ENCODE measurements around the gene PTPRR.

DNA sequence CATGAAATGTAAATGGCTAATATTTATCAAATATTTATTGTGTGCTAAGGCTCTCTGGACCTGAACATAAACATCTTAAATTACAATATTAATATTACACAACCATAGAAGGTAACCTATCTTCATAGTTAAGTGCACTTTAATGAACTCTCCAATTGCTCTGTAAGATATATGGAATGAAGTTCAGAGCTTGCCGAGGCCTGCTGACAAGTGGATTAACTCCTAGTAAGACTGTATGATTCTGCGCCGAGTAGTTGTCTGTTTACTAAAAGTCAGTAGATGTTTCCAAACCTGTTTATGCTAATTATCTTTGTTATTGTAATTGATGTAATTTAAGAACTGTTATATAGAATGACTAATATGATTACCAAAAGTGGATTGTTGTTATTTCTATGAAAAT is 77.2 kb downstream of the PTPRR start:
- TF ChIP-seq, protein P1, sequence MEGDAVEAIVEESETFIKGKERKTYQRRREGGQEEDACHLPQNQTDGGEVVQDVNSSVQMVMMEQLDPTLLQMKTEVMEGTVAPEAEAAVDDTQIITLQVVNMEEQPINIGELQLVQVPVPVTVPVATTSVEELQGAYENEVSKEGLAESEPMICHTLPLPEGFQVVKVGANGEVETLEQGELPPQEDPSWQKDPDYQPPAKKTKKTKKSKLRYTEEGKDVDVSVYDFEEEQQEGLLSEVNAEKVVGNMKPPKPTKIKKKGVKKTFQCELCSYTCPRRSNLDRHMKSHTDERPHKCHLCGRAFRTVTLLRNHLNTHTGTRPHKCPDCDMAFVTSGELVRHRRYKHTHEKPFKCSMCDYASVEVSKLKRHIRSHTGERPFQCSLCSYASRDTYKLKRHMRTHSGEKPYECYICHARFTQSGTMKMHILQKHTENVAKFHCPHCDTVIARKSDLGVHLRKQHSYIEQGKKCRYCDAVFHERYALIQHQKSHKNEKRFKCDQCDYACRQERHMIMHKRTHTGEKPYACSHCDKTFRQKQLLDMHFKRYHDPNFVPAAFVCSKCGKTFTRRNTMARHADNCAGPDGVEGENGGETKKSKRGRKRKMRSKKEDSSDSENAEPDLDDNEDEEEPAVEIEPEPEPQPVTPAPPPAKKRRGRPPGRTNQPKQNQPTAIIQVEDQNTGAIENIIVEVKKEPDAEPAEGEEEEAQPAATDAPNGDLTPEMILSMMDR (IDR thresholded peaks at IDR 0.05), result no peak
- TF ChIP-seq POLR2A (IDR thresholded peaks at IDR 0.05), result no peak
